Measurements from ENCODE around the gene CITED2. TPM values are rescaled to one million over a fixed set of nuclear protein-coding genes. Genes with fewer than 3 reads are reported as not detected.

The CITED2 gene
- total RNA-seq, 2 donors from 2014 or later, result 64.1 to 82.1 TPM

DNA sequence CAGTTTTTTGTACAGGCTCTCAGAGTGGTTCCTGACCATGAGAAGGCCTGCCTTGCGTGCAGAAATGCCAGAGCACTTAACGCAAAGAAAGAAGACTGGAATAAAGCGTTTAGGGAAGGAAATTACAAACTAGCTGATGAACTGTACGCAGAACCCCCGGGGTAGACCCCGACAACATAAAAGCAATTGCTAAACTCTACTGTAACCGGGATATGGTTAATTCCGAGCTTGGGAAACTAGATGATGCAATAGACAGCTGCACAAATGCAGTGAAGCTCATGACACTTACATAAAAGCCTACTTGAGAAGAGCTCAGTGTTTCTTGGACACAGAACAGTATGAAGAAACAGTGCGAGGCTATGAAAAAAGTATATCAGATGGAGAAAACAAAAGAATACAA lies 35.7 kb downstream of the CITED2 start:
- intact Hi-C loops (cut with DNase I), result no loop called here

DNA sequence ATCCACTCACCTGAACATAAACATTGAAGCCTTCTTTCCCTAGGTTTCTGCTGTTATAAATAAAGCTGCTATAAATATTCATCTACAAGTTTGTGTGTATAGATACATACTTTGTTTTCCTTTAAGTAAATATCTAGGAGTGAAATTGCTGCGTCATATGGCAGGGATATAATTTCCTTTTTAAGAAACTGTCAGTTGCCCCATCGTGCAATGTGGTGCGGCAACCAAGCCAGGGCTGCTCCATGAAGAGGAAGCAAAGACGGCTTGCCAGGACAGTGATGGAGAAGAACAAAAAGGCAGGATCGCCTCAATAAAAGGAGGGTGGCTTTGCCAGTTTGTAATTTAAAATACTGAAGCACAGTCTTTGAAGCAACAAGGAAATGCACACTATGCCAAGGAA lies 36.6 kb downstream of the CITED2 start:
- 56 to 70% methylated on average over 5 of the region's 5 CpGs for WGBS, 2 donors
- no peak overlapping the region for H3K4me3 ChIP-seq
- no peak overlapping the region for H3K27ac ChIP-seq
- no peaks in the 10 kb centered on the region for H3K4me1 ChIP-seq
- peak in 1 of 4 donors; percentile 43 for DNase-seq
- intact Hi-C loops (cut with DNase I), result no loop called here
- H3K36me3 ChIP-seq (replicated peaks in 1 of 2; ENCODE audit: insufficient read depth in 1 of 2, low read depth in 2 of 2), result no peaks in the 10 kb centered on the region
- ATAC-seq, result no peak
- no peak for TF ChIP-seq POLR2A (IDR thresholded peaks at IDR 0.05)
- TF ChIP-seq, protein P1, sequence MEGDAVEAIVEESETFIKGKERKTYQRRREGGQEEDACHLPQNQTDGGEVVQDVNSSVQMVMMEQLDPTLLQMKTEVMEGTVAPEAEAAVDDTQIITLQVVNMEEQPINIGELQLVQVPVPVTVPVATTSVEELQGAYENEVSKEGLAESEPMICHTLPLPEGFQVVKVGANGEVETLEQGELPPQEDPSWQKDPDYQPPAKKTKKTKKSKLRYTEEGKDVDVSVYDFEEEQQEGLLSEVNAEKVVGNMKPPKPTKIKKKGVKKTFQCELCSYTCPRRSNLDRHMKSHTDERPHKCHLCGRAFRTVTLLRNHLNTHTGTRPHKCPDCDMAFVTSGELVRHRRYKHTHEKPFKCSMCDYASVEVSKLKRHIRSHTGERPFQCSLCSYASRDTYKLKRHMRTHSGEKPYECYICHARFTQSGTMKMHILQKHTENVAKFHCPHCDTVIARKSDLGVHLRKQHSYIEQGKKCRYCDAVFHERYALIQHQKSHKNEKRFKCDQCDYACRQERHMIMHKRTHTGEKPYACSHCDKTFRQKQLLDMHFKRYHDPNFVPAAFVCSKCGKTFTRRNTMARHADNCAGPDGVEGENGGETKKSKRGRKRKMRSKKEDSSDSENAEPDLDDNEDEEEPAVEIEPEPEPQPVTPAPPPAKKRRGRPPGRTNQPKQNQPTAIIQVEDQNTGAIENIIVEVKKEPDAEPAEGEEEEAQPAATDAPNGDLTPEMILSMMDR (IDR thresholded peaks at IDR 0.05), result no peak
- H3K27me3 ChIP-seq, result no peaks in the 10 kb centered on the region
- H3K9me3 ChIP-seq, result no peaks in the 10 kb centered on the region

More for the DNA sequence above, 35.7 kb downstream of the CITED2 start:
- no peaks in the 10 kb centered on the region for H3K4me1 ChIP-seq
- H3K9me3 ChIP-seq, result no peaks in the 10 kb centered on the region
- H3K27ac ChIP-seq, result no peak overlapping the region
- ATAC-seq (peak; percentile 38), DNase-seq (peak in 1 of 4 donors; percentile 28)
- no peak for TF ChIP-seq POLR2A (IDR thresholded peaks at IDR 0.05)
- TF ChIP-seq, protein P1 (IDR thresholded peaks at IDR 0.05), result no peak
- H3K27me3 ChIP-seq, result no peaks in the 10 kb centered on the region
- no peak overlapping the region for H3K4me3 ChIP-seq
- 59 to 77% methylated on average over 9 of the region's 9 CpGs for WGBS, 2 donors
- no peaks in the 10 kb centered on the region for H3K36me3 ChIP-seq (replicated peaks in 1 of 2; ENCODE audit: insufficient read depth in 1 of 2, low read depth in 2 of 2)

DNA sequence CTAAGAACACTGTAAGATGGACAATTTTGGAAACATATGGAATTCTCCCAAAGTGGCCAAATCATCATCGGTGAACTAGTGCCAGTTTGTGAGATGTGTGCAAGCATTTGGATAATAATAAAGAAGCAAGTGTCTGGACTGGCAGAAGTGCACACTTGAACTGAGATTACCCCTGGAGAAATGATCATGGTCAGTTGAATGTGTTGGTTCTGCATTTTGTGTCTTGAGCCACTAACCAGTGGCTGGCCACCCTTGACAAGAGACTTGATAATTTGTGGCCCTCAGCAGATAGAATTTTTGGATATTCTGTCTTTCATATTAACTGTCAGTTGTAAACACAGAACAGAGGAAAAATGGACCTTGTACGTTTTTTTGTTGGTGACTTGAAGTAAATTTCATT lies 37.4 kb downstream of the CITED2 start:
- WGBS, 2 donors, result 77 to 80% methylated on average over 2 of the region's 2 CpGs
- ATAC-seq (no peak), DNase-seq (no peak)

DNA sequence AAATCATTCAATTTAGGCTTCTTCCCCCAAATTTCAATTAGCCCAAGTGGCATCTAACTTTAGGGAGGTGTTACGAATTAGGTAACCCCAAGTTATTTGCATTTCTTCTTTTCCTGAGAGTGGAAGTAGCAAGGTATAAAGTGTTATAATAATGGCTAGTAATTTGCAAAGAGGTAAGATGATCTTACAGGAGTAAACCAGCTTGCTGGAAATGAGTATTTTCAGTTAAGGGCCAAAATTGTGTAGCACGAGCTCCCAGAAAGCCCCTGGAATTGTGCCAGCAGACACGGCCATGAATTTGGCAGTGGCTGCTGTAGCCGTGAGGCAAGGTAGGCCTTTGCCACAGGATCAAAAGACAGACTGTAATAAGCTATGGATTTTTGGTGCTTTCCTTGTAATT lies 38.0 kb downstream of the CITED2 start:
- H3K9me3 ChIP-seq, result no peaks in the 10 kb centered on the region
- peak; percentile 36 to 61 (median 54) for DNase-seq
- intact Hi-C loops (cut with DNase I), result no loop called here
- H3K27ac ChIP-seq, result no peak overlapping the region
- ATAC-seq, result no peak
- no peaks in the 10 kb centered on the region for H3K36me3 ChIP-seq (replicated peaks in 1 of 2; ENCODE audit: insufficient read depth in 1 of 2, low read depth in 2 of 2)
- no peaks in the 10 kb centered on the region for H3K4me1 ChIP-seq
- 31 to 44% methylated on average over 4 of the region's 4 CpGs for WGBS, 2 donors
- H3K4me3 ChIP-seq, result no peak overlapping the region
- no peaks in the 10 kb centered on the region for H3K27me3 ChIP-seq
- TF ChIP-seq, protein P1 (IDR thresholded peaks at IDR 0.05), result no peak
- no peak for TF ChIP-seq POLR2A (IDR thresholded peaks at IDR 0.05)

More for the DNA sequence above, 37.4 kb downstream of the CITED2 start:
- intact Hi-C loops (cut with DNase I), result no loop called here
- Histone ChIP-seq H3K4me3 (no peak overlapping the region), H3K36me3 (replicated peaks in 1 of 2; ENCODE audit: insufficient read depth in 1 of 2, low read depth in 2 of 2) (no peaks in the 10 kb centered on the region), H3K9me3 (no peaks in the 10 kb centered on the region), H3K4me1 (no peaks in the 10 kb centered on the region), H3K27me3 (no peaks in the 10 kb centered on the region), H3K27ac (no peak overlapping the region)
- no peak for TF ChIP-seq POLR2A (IDR thresholded peaks at IDR 0.05)
- TF ChIP-seq, protein P1 (IDR thresholded peaks at IDR 0.05), result no peak

DNA sequence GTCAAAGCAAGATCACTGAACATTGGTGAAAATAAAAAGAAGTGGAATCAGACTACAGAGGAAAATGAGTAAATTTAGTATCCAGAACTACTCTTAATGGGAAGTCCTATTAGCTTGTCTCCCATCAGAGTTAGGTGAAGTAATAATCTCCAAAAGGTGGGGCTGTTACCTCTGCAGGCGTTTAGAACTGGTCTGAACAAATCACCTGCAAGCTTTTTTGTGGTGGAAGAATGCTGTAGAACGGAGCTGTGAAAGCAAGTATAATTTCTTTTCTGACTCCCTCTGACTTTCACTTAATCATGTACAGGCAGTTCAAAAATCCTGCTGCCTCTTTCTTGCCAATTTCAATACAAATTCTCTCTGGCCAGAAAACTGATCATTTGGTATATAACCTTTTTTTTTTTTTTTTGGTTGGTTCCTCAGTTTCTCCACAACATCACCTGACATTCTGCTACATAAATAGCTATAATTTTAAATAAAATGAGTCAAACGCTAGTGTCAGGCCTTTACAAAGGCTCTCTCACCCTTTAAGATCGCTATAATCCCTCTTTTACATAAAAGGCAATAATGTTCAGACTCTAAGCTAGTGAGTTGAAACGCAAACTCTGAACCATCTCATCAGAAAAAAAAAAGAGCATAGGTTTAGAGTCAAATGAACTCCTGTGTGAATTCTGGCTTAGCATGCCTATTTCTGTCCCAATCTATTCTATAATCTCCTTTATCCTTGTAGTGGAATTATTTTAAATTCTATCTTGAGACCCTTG lies 38.8 kb downstream of the CITED2 start:
- WGBS, 2 donors, result 64 to 70% methylated on average over 5 of the region's 5 CpGs
- H3K27ac ChIP-seq, result peak overlapping the region in 1 of 4 donors; percentile 1
- H3K4me3 ChIP-seq, result no peak overlapping the region

More for the DNA sequence above, 38.8 kb downstream of the CITED2 start:
- Histone ChIP-seq H3K4me1 (no peaks in the 10 kb centered on the region), H3K36me3 (replicated peaks in 1 of 2; ENCODE audit: insufficient read depth in 1 of 2, low read depth in 2 of 2) (no peaks in the 10 kb centered on the region), H3K27me3 (no peaks in the 10 kb centered on the region), H3K9me3 (no peaks in the 10 kb centered on the region)
- ATAC-seq (no peak), DNase-seq (no peak)
- intact Hi-C loops (cut with DNase I), result no loop called here
- TF ChIP-seq, protein P1 (IDR thresholded peaks at IDR 0.05), result no peak
- TF ChIP-seq POLR2A (IDR thresholded peaks at IDR 0.05), result no peak

All from body of pancreas (tissue), 4 donors.